ENCODE measurements around the gene SLAIN1.

DNA sequence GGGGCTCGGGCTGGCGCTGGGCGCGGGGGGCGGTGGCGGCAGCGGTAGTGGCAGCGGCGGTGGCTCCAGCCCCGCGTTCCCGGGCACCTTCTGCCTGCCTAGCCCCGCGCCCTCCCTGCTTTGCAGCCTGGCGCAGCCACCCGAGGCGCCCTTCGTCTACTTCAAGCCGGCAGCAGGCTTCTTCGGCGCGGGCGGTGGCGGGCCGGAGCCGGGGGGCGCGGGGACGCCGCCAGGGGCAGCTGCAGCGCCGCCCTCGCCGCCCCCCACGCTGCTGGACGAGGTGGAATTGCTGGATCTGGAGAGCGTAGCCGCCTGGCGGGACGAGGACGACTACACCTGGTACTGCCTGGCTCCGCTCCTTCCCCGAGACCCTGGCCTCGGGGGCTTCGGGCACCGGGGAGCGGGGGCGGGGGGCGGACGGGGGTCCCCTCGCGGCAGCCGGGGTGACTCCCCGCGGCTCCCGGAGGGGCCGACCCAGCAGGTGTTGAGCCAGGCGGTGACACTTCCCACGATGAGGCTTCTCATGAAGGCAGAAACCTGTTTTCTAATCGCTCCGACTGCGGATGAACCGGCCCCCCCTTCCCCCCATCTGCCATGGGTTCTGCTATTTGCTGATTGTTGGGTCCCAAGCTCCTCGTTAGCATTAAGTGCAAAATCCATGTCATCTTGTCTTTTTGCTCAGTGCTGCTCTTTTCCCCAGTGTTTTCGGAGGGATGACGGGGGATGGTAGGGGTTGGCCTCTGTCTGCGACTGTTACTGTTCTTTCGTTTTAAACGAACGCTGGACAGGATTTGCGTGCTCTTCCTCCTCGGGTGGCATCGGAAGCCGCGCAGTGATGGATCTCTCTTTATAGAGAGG lies 943 bp downstream of the SLAIN1 start:
- TF ChIP-seq, protein P1, sequence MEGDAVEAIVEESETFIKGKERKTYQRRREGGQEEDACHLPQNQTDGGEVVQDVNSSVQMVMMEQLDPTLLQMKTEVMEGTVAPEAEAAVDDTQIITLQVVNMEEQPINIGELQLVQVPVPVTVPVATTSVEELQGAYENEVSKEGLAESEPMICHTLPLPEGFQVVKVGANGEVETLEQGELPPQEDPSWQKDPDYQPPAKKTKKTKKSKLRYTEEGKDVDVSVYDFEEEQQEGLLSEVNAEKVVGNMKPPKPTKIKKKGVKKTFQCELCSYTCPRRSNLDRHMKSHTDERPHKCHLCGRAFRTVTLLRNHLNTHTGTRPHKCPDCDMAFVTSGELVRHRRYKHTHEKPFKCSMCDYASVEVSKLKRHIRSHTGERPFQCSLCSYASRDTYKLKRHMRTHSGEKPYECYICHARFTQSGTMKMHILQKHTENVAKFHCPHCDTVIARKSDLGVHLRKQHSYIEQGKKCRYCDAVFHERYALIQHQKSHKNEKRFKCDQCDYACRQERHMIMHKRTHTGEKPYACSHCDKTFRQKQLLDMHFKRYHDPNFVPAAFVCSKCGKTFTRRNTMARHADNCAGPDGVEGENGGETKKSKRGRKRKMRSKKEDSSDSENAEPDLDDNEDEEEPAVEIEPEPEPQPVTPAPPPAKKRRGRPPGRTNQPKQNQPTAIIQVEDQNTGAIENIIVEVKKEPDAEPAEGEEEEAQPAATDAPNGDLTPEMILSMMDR (IDR thresholded peaks at IDR 0.05): peak; percentile 9; the same call in 1 of the 2 replicates
- no peak for TF ChIP-seq ZFX (IDR thresholded peaks at IDR 0.05; ENCODE audit: borderline replicate concordance)

Data from 22Rv1 (cell line).